Stomach (tissue), 4 donors: ENCODE results near the gene REPS2.

Source experiments
- EP300 ChIP-seq: sonication (generic); formaldehyde crosslinking; IDR thresholded peaks from one replicate; pipeline ENCODE4 v1.6.1; 2017; ENCODE audit warnings: antibody characterized with exemption
- POLR2A ChIP-seq, 4 donors: fragments of 450-650 bp; IDR thresholded peaks; one replicate each; pipeline ENCODE4 v1.6.1; 2016; ENCODE audit warnings: antibody characterized with exemption in 4 of 4, control low read depth in 2 of 4, mild to moderate bottlenecking in 1 of 4, moderate library complexity in 1 of 4
- TF ChIP-seq, protein P1 (sequence below), 7 experiments: fragments of 450-650 bp in 4 of 7; fragments of 200-600 bp in 3 of 7; sonication (generic) in 3 of 7; IDR thresholded peaks; one replicate each; pipeline ENCODE4 v1.5.1; 2016 to 2019; ENCODE audit warnings: antibody characterized with exemption in 7 of 7, control low read depth in 2 of 7, mild to moderate bottlenecking in 1 of 7

DNA sequence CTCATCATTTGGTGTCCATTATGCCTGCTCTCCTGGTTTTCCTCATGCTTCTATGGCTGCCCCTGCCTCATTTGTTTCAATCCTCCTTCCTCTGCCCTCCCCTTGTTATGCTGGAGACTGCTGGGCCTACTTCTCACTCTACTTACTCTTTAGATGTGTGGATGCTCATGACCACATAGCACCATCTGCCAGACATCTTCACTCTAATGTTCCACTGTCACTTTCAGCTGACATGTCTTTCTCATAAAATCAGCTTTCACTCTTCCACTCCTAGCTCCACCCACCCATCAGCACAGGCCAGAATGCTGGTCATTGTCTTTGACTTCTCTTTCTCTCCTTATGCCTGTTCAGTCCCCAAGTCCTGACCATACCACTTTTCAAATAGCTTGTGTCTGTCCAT is 86.8 kb downstream of the REPS2 start:
- TF ChIP-seq, protein P1, sequence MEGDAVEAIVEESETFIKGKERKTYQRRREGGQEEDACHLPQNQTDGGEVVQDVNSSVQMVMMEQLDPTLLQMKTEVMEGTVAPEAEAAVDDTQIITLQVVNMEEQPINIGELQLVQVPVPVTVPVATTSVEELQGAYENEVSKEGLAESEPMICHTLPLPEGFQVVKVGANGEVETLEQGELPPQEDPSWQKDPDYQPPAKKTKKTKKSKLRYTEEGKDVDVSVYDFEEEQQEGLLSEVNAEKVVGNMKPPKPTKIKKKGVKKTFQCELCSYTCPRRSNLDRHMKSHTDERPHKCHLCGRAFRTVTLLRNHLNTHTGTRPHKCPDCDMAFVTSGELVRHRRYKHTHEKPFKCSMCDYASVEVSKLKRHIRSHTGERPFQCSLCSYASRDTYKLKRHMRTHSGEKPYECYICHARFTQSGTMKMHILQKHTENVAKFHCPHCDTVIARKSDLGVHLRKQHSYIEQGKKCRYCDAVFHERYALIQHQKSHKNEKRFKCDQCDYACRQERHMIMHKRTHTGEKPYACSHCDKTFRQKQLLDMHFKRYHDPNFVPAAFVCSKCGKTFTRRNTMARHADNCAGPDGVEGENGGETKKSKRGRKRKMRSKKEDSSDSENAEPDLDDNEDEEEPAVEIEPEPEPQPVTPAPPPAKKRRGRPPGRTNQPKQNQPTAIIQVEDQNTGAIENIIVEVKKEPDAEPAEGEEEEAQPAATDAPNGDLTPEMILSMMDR (IDR thresholded peaks at IDR 0.05) = no peak
- TF ChIP-seq POLR2A (IDR thresholded peaks at IDR 0.05) (no peak), EP300 (no peak)
